Activated CD4-positive, alpha-beta T cell treated with anti-CD3 and anti-CD28 coated beads for 36 hours (primary cell): ENCODE data around the gene GAB2. TPM values are rescaled to one million over a fixed set of nuclear protein-coding genes. Genes with fewer than 3 reads are reported as not detected.

Experiments
- ATAC-seq: fragments of 200-7000 bp; cut with Tn5 transposase; one replicate; pipeline ENCODE4 v1.10.0; 2021; ENCODE audit warnings: mild to moderate bottlenecking, moderate library complexity
- CTCF ChIA-PET: fragments of 350-600 bp; sonication (Branson Sonifier 250); formaldehyde crosslinking; loops from one replicate; lab custom pipeline; 2021; ENCODE audit warnings: antibody characterized with exemption; lab: Charles Lee
- POLR2A ChIA-PET: fragments of 350-600 bp; sonication (Branson Sonifier 250); formaldehyde crosslinking; loops from one replicate; lab custom pipeline; 2021; ENCODE audit warnings: antibody characterized with exemption, inconsistent platforms; lab: Charles Lee
- DNase-seq: peaks from one replicate; pipeline ENCODE4 v3.0.0-alpha.2; 2020
- H3K27ac Mint-ChIP-seq: one replicate; pipeline ENCODE4 v1.8.0; 2021; ENCODE audit warnings: mixed read lengths
- H3K27me3 Mint-ChIP-seq: one replicate; pipeline ENCODE4 v1.8.0; 2021; ENCODE audit warnings: mixed read lengths
- H3K36me3 Mint-ChIP-seq: one replicate; pipeline ENCODE4 v1.8.0; 2021; ENCODE audit warnings: low read depth, mixed read lengths
- H3K4me1 Mint-ChIP-seq: one replicate; pipeline ENCODE4 v1.8.0; 2021; ENCODE audit warnings: mixed read lengths
- H3K4me3 Mint-ChIP-seq: one replicate; pipeline ENCODE4 v1.8.0; 2021; ENCODE audit warnings: mild to moderate bottlenecking, moderate library complexity, mixed read lengths
- H3K9me3 Mint-ChIP-seq: one replicate; pipeline ENCODE4 v1.8.0; 2021; ENCODE audit warnings: low read depth, mixed read lengths
- intact Hi-C, 2 experiments: fragments of 100-400 bp; cut with DNase I in 1 of 2; cut with micrococcal nuclease in 1 of 2; formaldehyde crosslinking; loops; one replicate each; pipeline versions ENCODE4 v1.14.2 to v1.15.1; 2022 to 2024; cut with DNase I, micrococcal nuclease
- total RNA-seq, 2 experiments: library from RNA; stranded (reverse); gene quantifications; one replicate each; pipeline ENCODE4 v1.2.3, GENCODE V29; 2021

The GAB2 gene
- total RNA-seq, 2 experiments from 2014 or later: 4.3 to 4.8 TPM

DNA sequence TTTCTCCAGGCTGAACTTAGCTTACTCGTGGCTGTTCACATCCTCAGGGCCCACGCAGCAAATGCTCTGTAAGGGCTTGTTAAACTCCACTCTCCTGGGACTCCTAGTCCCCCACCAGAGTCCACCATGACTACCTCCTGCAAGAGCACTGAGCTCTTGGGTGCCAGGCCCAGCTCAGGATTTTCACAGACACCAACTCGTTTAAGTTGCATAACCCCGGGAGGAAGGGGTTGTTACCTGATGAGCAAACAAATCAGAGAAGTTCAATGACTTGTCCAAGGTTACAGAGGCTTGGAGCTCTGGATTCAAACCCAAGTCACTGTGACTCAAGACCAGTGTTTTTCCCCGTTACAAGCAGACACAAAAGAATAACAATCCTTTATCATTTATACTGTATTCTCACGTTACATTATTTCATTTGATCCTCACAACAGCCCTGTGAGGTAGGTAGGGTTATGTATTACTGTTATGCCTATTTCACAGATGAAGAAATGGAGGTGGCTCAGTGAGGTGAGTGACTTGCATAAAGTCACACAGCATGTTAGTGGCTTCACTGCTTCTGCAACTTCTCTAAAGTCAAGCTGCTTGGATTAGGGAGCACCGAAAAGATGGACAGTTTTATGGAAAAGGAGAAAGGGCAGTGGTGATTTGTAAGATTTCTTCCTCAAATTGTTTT, 246.6 kb downstream of the GAB2 start:
- ChIA-PET POLR2A (no interaction called here), CTCF (interaction anchor here (1.1 to 1.2 kb wide), 2 partner anchors 14 to 43 kb away, joined by 3 read pairs; no protein-coding TSS in a partner anchor)
- DNase-seq (no peak), ATAC-seq (no peak)
- intact Hi-C loops: no loop called here
- Mint-ChIP-seq H3K27ac (no peak overlapping the region), H3K27me3 (no peaks in the 10 kb centered on the region), H3K4me1 (no peaks in the 10 kb centered on the region), H3K4me3 (no peak overlapping the region), H3K9me3 (no peaks in the 10 kb centered on the region), H3K36me3 (peaks cover 16% of the 10 kb centered on the region)

GRCh38 chr11:78170413-78170812, 247.2 kb downstream of the GAB2 start:
- intact Hi-C loops: no loop called here
- H3K27me3 Mint-ChIP-seq: no peaks in the 10 kb centered on the region
- DNase-seq (no peak), ATAC-seq (no peak)
- H3K9me3 Mint-ChIP-seq: no peaks in the 10 kb centered on the region
- H3K4me3 Mint-ChIP-seq: no peak overlapping the region
- POLR2A ChIA-PET: interaction anchor here (0.6 kb wide), 1 partner anchor 48 kb away, joined by 3 read pairs; no protein-coding TSS in a partner anchor
- H3K27ac Mint-ChIP-seq: no peak overlapping the region
- CTCF ChIA-PET: interaction anchor here (1.0 to 1.2 kb wide), 2 partner anchors 11 to 13 kb away, joined by 3 to 4 read pairs; no protein-coding TSS in a partner anchor
- no peaks in the 10 kb centered on the region for H3K4me1 Mint-ChIP-seq
- H3K36me3 Mint-ChIP-seq: peaks cover 16% of the 10 kb centered on the region

DNA sequence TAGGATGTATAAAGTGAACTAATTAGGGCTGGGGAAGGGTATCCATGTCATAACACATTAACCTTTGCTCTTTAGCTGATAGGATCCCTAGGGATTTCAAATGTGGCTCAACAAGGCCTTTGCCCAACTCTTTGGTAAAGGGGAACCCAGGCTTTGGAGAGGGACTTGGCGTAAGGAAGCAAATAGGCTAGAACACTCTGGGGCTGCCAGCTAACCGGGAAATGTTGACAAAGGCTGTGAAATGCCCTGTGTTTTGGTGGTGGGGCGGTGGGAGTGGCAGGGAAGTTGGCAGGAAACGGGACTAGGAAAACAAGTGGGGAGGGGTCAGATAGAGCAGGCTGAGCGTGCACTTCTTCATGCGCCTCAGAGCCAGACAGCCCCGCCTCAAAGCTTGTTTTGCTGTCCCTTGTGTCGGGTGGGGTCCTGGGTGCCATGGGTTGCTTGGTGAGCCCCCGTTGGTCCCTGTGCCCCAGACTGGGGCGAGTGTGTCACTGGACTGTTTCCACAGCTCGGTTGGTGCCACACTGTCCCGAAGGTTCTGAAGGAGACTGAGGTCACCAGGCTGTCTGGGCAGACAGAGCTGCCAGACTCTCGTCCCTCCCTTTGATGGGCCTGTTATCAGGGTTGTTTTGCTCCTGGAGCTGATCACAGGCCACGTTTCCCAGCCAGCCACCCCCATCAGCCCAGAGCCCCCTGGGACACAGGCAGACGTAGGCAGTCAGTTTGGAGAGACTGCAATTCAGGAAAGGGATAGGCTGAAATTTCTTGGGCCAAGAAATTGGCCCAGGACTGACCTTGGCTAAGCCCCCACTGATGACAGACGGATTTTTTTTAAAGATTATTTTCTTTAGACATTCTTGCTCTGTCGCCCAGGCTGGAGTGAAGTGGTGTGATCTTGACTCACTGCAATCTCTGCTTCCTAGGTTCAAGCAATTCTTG, 248.8 kb downstream of the GAB2 start:
- Mint-ChIP-seq H3K36me3 (peaks cover 9% of the 10 kb centered on the region), H3K27ac (peak overlapping the region; percentile 14), H3K9me3 (no peaks in the 10 kb centered on the region), H3K27me3 (no peaks in the 10 kb centered on the region), H3K4me3 (no peak overlapping the region), H3K4me1 (no peaks in the 10 kb centered on the region)
- POLR2A ChIA-PET: no interaction called here
- ATAC-seq: no peak
- CTCF ChIA-PET: interaction anchor here (0.5 kb wide), 1 partner anchor 187 kb away, joined by 3 read pairs; no protein-coding TSS in a partner anchor
- intact Hi-C loops: no loop called here
- no peak for DNase-seq

- H3K27me3 Mint-ChIP-seq: no peaks in the 10 kb centered on the region
- H3K4me1 Mint-ChIP-seq: no peaks in the 10 kb centered on the region
- no peak overlapping the region for H3K27ac Mint-ChIP-seq
- ChIA-PET CTCF (interaction anchor here (0.7 kb wide), 1 partner anchor 12 kb away, joined by 3 read pairs; no protein-coding TSS in a partner anchor), POLR2A (no interaction called here)
- no peak for ATAC-seq
- H3K4me3 Mint-ChIP-seq: no peak overlapping the region
- no peaks in the 10 kb centered on the region for H3K36me3 Mint-ChIP-seq
- no peaks in the 10 kb centered on the region for H3K9me3 Mint-ChIP-seq
- no peak for DNase-seq
- intact Hi-C loops: no loop called here
These were observed 250.7 kb downstream of the GAB2 start for GRCh38 chr11:78166855-78167469.

Other genes starting within 250 kb of the GAB2 start
- gene KCTD21, start 229.2 kb downstream of the GAB2 start, total RNA-seq: 1 to 10 TPM; 9.0 to 9.8 TPM
- gene USP35, start 228.9 kb downstream of the GAB2 start, total RNA-seq: 1 to 10 TPM; 9.2 to 9.8 TPM
- gene NARS2, start 157.0 kb upstream of the GAB2 start, total RNA-seq: 10 to 100 TPM; 22.9 to 33.4 TPM